Measurements from ENCODE around the gene RSAD2. TPM values are rescaled to one million over a fixed set of nuclear protein-coding genes. Genes with fewer than 3 reads are reported as not detected.

RSAD2 gene
- total RNA-seq, 2 donors from 2014 or later: 0.72 to 4.7 TPM

DNA sequence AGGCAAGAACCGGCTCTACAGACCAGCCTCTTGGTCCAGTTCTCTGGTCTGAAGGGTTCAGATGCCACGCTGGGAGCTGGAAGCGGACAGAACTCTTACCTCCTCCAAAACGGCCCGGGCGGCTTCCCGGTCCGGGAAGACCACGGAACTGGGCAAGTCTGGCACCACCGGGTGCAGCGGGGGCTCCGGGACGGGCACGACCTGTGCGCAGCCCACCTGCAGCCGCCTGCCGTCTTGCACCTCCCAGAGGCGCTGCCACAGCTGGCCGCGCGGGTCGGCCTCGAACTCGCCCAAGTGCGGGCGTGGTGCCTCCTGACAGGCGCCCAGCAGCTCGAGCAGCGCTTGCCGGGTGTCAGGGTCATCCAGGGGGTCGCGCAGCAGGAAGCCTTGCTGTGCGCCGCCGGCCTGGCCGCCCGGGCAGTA lies 12.6 kb upstream of the RSAD2 start:
- no peak for DNase-seq
- H3K27me3 ChIP-seq: no peaks in the 10 kb centered on the region
- H3K9ac ChIP-seq (ENCODE audit: low read depth in 2 of 2, low read length in 2 of 2): peak overlapping the region; percentile 58 to 75
- no peaks in the 10 kb centered on the region for H3K36me3 ChIP-seq
- H3K9me3 ChIP-seq: no peaks in the 10 kb centered on the region
- intact Hi-C loops (cut with DNase I): no loop called here
- TF ChIP-seq, protein P1, sequence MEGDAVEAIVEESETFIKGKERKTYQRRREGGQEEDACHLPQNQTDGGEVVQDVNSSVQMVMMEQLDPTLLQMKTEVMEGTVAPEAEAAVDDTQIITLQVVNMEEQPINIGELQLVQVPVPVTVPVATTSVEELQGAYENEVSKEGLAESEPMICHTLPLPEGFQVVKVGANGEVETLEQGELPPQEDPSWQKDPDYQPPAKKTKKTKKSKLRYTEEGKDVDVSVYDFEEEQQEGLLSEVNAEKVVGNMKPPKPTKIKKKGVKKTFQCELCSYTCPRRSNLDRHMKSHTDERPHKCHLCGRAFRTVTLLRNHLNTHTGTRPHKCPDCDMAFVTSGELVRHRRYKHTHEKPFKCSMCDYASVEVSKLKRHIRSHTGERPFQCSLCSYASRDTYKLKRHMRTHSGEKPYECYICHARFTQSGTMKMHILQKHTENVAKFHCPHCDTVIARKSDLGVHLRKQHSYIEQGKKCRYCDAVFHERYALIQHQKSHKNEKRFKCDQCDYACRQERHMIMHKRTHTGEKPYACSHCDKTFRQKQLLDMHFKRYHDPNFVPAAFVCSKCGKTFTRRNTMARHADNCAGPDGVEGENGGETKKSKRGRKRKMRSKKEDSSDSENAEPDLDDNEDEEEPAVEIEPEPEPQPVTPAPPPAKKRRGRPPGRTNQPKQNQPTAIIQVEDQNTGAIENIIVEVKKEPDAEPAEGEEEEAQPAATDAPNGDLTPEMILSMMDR (IDR thresholded peaks at IDR 0.05): no peak
- no peaks in the 10 kb centered on the region for H3K4me1 ChIP-seq
- peak overlapping the region; percentile 87 for H3K4me3 ChIP-seq
- H3K27ac ChIP-seq: peak overlapping the region; percentile 89

GRCh38 chr2:6865346-6866274 lies 12.0 kb upstream of the RSAD2 start, which contains the start of gene CMPK2:
TSS of gene CMPK2 (minus strand) at chr2:6865907. CDS start at chr2:6865696, 211 bp downstream.
- TF ChIP-seq, protein P1 (IDR thresholded peaks at IDR 0.05): no peak
- Histone ChIP-seq H3K27ac (peak within 1 kb of the TSS; percentile 89), H3K4me3 (peak within 1 kb of the TSS; percentile 87), H3K4me1 (no peaks in the 10 kb centered on the region), H3K36me3 (no peaks in the 10 kb centered on the region), H3K9me3 (no peaks in the 10 kb centered on the region), H3K9ac (ENCODE audit: low read depth in 2 of 2, low read length in 2 of 2) (peak within 1 kb of the TSS; percentile 75 to 79), H3K27me3 (no peaks in the 10 kb centered on the region)
- intact Hi-C loops (cut with DNase I): no loop called here
- peak; percentile 74 for DNase-seq

DNA sequence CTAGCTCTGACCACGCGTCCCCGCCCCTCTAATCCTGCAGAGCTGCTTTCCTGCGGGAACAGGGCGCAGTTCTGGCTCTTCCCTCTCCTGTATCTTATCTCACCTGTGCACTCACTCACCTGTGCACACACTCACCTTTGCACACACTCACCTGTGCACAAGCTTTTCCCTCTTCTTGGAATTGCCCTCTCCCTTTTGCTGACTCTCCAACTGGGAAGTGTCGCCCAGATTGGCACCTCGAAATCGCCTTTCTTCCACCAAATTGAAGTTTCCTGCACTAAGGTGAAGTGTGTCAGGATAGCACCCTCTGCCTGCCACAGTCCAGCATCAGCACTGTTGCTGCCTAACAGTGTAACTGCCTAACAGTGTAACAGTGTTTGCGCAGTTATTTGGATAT lies 11.3 kb upstream of the RSAD2 start:
- Histone ChIP-seq H3K4me1 (no peaks in the 10 kb centered on the region), H3K27me3 (no peaks in the 10 kb centered on the region), H3K9me3 (no peaks in the 10 kb centered on the region), H3K36me3 (no peaks in the 10 kb centered on the region), H3K4me3 (peak overlapping the region; percentile 87), H3K27ac (peak overlapping the region; percentile 89), H3K9ac (ENCODE audit: low read depth in 2 of 2, low read length in 2 of 2) (peak overlapping the region; percentile 75 to 79)
- TF ChIP-seq, protein P1 (IDR thresholded peaks at IDR 0.05): no peak
- intact Hi-C loops (cut with DNase I): no loop called here
- peak; percentile 46 for DNase-seq

GRCh38 chr2:6866982-6867381 lies 10.6 kb upstream of the RSAD2 start:
- no peaks in the 10 kb centered on the region for H3K36me3 ChIP-seq
- no peak overlapping the region for H3K4me3 ChIP-seq
- H3K4me1 ChIP-seq: no peaks in the 10 kb centered on the region
- H3K9ac ChIP-seq (ENCODE audit: low read depth in 2 of 2, low read length in 2 of 2): no peak overlapping the region
- DNase-seq: no peak
- no peak overlapping the region for H3K27ac ChIP-seq
- no peaks in the 10 kb centered on the region for H3K9me3 ChIP-seq
- intact Hi-C loops (cut with DNase I): no loop called here
- TF ChIP-seq, protein P1 (IDR thresholded peaks at IDR 0.05): no peak
- H3K27me3 ChIP-seq: no peaks in the 10 kb centered on the region

DNA sequence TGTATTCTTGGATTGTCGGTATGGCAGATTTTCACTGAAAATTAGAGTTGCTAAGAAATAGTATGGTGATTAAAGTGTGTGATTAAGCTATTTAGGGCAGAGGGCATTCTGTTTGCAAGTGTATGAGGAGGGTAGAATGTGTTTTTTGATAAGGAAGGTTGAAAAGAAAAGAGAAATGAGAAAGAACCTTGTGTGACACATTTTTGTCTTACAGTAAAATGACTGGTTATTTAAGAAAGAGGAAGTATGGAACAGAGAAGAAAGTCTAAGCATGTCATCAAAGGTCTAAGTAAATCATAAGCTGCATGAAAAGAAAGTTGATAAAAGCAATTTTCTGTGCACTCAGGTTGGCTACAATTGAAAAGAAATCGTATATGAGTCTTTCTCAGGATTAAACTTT lies 5.2 kb upstream of the RSAD2 start:
- TF ChIP-seq, protein P1 (IDR thresholded peaks at IDR 0.05): no peak
- Histone ChIP-seq H3K9me3 (no peaks in the 10 kb centered on the region), H3K27ac (no peak overlapping the region), H3K36me3 (no peaks in the 10 kb centered on the region), H3K9ac (ENCODE audit: low read depth in 2 of 2, low read length in 2 of 2) (no peak overlapping the region), H3K4me1 (no peaks in the 10 kb centered on the region), H3K4me3 (no peak overlapping the region), H3K27me3 (no peaks in the 10 kb centered on the region)
- intact Hi-C loops (cut with DNase I): no loop called here
- DNase-seq: no peak

All from colonic mucosa (tissue), 4 donors.